ENCODE measurements around the gene EVI5L.
"Not testable (repeated sequence)": the region's sequence is repeated elsewhere in the genome, so short reads cannot be mapped to it uniquely, and the experiment has no call there.

EVI5L gene

DNA sequence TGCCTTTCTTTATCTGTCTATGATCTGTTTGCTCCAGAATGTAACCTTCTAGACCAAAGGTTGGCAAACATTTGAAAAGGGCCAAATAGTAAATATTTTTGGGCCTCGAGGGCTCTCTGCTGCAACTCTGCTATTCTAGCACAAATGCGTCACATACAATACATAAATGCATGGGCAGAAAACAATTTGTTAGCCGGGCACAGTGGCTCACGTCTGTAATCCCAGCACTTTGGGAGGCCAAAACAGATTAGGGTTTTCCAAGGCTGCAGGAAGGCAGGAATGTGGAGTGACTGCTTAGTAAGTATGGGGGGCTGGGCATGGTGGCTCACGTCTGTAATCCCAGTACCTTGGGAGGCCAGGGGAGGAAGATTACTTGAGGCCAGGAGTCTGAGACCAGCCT is 21.9 kb upstream of the EVI5L start:
- TF ChIP-seq, protein P1, sequence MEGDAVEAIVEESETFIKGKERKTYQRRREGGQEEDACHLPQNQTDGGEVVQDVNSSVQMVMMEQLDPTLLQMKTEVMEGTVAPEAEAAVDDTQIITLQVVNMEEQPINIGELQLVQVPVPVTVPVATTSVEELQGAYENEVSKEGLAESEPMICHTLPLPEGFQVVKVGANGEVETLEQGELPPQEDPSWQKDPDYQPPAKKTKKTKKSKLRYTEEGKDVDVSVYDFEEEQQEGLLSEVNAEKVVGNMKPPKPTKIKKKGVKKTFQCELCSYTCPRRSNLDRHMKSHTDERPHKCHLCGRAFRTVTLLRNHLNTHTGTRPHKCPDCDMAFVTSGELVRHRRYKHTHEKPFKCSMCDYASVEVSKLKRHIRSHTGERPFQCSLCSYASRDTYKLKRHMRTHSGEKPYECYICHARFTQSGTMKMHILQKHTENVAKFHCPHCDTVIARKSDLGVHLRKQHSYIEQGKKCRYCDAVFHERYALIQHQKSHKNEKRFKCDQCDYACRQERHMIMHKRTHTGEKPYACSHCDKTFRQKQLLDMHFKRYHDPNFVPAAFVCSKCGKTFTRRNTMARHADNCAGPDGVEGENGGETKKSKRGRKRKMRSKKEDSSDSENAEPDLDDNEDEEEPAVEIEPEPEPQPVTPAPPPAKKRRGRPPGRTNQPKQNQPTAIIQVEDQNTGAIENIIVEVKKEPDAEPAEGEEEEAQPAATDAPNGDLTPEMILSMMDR (IDR thresholded peaks at IDR 0.05; ENCODE audit: insufficient read depth, low read length, missing control alignments), result no peak
- no peak for DNase-seq (ENCODE audit: low read depth, low spot score)
- no peak overlapping the region for H3K4me3 ChIP-seq (ENCODE audit: low read depth, low read length)
- CTCF ChIA-PET, result interaction anchor here (6.5 kb wide), 1 partner anchor 8 kb away, joined by 52 read pairs; no protein-coding TSS in a partner anchor
- POLR2A ChIA-PET, result no interaction called here

- POLR2A ChIA-PET, result no interaction called here
- CTCF ChIA-PET, result interaction anchor here (1.8 to 6.5 kb wide), 2 partner anchors 12 to 244 kb away, joined by 7 to 52 read pairs; no protein-coding TSS in a partner anchor
- TF ChIP-seq, protein P1 (IDR thresholded peaks at IDR 0.05; ENCODE audit: insufficient read depth, low read length, missing control alignments), result no peak
- DNase-seq (ENCODE audit: low read depth, low spot score), result no peak
- no peak overlapping the region for H3K4me3 ChIP-seq (ENCODE audit: low read depth, low read length)
These were observed 18.0 kb upstream of the EVI5L start for GRCh38 chr19:7811989-7812388.

DNA sequence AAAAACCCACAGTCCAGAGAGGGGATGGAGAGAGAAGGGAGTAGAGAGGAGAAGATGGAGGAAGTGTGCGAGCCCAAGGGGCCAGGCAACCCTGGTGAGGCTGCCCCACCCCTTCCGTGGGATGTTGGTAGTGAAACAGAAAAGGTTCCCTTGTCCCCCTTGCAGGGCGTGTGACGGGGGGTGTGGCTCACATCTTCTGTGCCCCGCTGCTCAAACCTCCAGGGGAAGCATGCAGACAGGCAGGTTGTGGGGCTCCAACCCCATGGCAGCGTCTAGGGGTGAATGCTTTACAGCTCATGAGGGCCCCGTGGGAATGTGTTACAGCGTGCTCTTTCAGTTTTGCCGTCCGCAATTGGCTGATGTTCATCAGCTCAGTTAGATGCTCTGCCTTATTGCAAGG is 14.7 kb upstream of the EVI5L start:
- CTCF ChIA-PET, result no interaction called here
- TF ChIP-seq, protein P1 (IDR thresholded peaks at IDR 0.05; ENCODE audit: insufficient read depth, low read length, missing control alignments), result no peak
- H3K4me3 ChIP-seq (ENCODE audit: low read depth, low read length), result no peak overlapping the region
- no peak for DNase-seq (ENCODE audit: low read depth, low spot score)
- POLR2A ChIA-PET, result no interaction called here

GRCh38 chr19:7816040-7816439 is 14.0 kb upstream of the EVI5L start:
- POLR2A ChIA-PET; CTCF ChIA-PET; H3K4me3 ChIP-seq (ENCODE audit: low read depth, low read length); DNase-seq (ENCODE audit: low read depth, low spot score): not testable (repeated sequence)

- H3K4me3 ChIP-seq (ENCODE audit: low read depth, low read length), result no peak overlapping the region
- no peak for DNase-seq (ENCODE audit: low read depth, low spot score)
- TF ChIP-seq, protein P1 (IDR thresholded peaks at IDR 0.05; ENCODE audit: insufficient read depth, low read length, missing control alignments), result no peak
- ChIA-PET POLR2A (no interaction called here), CTCF (interaction anchor here (1.4 kb wide), 1 partner anchor 18 kb away, joined by 3 read pairs; no protein-coding TSS in a partner anchor)
These were observed 12.2 kb upstream of the EVI5L start for GRCh38 chr19:7817801-7818200.

- ChIA-PET CTCF (interaction anchor here (0.6 kb wide), 1 partner anchor 166 kb away, joined by 3 read pairs; no protein-coding TSS in a partner anchor), POLR2A (no interaction called here)
- no peak overlapping the region for H3K4me3 ChIP-seq (ENCODE audit: low read depth, low read length)
- TF ChIP-seq, protein P1 (IDR thresholded peaks at IDR 0.05; ENCODE audit: insufficient read depth, low read length, missing control alignments), result no peak
- no peak for DNase-seq (ENCODE audit: low read depth, low spot score)
These were observed 11.2 kb upstream of the EVI5L start for GRCh38 chr19:7818806-7819205.

DNA sequence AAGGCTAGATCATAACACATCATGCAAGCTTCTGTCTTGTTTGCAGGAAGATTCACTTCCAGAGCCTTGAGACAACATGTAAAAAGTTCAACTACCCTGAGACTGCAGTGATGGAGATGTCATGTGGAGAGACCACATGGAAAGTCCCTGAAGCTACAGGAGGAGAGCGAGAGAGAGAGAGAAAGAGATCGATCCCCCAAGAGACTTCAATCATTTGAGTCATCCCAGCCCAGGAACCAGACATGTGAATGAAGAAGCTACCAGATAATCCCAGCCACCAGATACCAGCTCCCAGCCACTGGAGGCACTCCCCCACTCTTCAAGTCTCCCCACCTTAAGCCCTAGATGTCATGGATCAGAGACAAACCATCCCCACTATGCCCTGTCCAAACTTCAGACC is 10.7 kb upstream of the EVI5L start:
- DNase-seq (ENCODE audit: low read depth, low spot score), result no peak
- POLR2A ChIA-PET, result no interaction called here
- CTCF ChIA-PET, result interaction anchor here (0.6 kb wide), 1 partner anchor 19 kb away, joined by 3 read pairs; no protein-coding TSS in a partner anchor
- TF ChIP-seq, protein P1 (IDR thresholded peaks at IDR 0.05; ENCODE audit: insufficient read depth, low read length, missing control alignments), result no peak
- no peak overlapping the region for H3K4me3 ChIP-seq (ENCODE audit: low read depth, low read length)

All from AG04449 (cell line).